GM21825 (cell line): Measurements from ENCODE around the gene TNNT3.
"Not testable (repeated sequence)": the region's sequence is repeated elsewhere in the genome, so short reads cannot be mapped to it uniquely, and the experiment has no call there.

ENCODE experiments used
- ATAC-seq: cut with Tn5 transposase; IDR thresholded peaks from one replicate; pipeline ENCODE4 v1.9.1; 2021; ENCODE audit warnings: mild to moderate bottlenecking, moderate library complexity; ENCODE audit not compliant: unreplicated experiment

TNNT3 gene

DNA sequence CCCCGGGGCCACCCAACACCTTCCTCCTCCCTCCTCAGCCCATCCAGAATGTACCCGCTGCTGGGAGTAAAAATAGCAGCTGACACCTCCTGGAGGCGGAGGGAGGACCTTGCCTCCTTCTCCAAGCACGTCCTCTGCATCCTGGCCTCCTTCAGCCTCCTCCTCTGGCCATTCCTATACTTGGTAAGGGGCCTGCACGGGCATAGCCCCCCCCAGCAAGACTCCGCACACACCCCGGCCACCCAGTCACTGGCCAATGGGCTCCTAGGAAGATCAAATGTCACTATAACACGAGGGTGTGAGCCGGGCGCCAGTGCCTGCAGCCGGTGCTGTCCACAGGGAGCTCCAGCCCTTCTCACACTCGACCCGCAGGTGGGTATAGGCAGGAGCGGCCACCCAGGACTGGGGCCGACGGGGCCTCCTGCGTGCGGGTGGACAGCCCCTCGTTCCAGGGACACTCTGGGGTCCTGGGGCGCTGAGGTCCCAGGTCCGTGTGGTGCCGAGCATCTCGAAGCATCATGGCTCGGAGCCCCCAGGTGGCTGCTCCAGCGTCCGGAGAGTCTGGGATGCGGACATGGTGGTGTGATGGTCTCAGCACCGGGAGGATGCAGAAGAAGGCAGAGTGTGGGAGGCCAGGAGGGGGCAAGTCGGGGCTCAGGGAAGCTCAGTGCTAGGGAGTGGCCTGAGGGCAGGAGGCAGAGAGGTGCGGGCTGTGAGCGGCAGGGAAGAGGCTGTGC, at the start of gene TNNT3:
Gene TNNT3, plus strand, starts transcription at position 313 of the 737 bp plus-strand sequence. CDS start 3,172 bp downstream, outside the sequence.
- no peak for ATAC-seq

- no peak for ATAC-seq
Measured at GRCh38 chr11:1870326-1870696, 49.2 kb upstream of the TNNT3 start.

- ATAC-seq, result no peak
Measured at GRCh38 chr11:1870721-1871466, 48.6 kb upstream of the TNNT3 start.

DNA sequence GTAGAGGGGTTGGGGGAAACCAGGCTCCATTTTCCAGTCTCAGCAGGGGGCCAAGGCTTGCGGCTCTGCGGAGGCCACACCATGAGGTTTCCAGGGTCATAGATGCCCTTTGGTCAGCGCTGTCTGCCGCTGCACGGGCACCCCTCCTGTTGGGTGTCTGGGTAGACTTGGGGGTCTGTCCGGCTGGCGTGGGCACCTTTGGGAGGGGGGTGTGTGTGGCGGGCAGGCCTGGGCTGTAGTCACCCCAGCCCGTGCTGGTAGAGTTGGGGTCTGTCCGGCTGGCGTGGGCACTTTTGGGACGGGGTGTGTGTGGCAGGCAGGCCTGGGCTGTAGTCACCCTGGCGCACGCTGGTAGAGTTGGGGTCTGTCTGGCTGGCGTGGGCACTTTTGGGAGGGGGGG, 48.0 kb upstream of the TNNT3 start:
- ATAC-seq, result no peak

DNA sequence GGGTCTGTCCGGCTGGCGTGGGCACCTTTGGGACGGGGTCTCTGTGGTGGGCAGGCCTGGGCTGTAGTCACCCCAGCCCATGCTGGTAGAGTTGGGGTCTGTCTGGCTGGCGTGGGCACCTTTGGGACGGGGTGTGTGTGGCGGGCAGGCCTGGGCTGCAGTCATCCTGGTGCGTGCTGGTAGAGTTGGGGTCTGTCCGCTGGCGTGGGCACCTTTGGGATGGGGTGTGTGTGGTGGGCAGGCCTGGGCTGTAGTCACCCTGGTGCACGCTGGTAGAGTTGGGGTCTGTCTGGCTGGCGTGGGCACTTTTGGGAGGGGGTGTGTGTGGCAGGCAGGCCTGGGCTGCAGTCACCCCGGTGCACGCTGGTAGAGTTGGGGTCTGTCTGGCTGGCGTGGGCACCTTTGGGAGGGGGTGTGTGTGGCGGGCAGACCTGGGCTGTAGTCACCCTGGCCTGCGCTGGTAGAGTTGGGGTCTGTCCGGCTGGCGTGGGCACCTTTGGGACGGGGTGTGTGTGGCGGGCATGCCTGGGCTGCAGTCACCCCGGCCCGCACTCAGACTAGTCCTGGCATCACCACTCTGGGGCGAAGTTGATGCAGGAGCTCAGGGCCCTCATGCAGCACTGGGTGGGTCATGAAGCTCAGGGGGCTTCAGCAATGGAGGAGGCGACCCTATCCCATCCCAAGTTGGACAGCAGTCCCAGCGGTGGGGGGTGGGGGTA, 47.1 kb upstream of the TNNT3 start:
- no peak for ATAC-seq

- ATAC-seq, result no peak
Measured at GRCh38 chr11:1873048-1873812, 46.3 kb upstream of the TNNT3 start.

DNA sequence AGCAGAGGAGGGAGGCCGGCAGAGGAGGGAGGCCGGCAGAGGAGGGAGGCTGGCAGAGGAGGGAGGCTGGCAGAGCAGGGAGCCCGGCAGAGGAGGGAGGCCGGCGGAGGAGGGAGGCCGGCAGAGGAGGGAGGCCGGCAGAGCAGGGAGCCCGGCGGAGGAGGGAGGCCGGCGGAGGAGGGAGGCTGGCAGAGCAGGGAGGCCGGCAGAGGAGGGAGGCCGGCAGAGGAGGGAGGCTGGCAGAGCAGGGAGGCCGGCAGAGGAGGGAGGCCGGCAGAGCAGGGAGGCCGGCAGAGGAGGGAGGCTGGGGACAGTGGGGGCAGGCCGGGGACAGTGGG, 45.7 kb upstream of the TNNT3 start:
- ATAC-seq, result not testable (repeated sequence)

DNA sequence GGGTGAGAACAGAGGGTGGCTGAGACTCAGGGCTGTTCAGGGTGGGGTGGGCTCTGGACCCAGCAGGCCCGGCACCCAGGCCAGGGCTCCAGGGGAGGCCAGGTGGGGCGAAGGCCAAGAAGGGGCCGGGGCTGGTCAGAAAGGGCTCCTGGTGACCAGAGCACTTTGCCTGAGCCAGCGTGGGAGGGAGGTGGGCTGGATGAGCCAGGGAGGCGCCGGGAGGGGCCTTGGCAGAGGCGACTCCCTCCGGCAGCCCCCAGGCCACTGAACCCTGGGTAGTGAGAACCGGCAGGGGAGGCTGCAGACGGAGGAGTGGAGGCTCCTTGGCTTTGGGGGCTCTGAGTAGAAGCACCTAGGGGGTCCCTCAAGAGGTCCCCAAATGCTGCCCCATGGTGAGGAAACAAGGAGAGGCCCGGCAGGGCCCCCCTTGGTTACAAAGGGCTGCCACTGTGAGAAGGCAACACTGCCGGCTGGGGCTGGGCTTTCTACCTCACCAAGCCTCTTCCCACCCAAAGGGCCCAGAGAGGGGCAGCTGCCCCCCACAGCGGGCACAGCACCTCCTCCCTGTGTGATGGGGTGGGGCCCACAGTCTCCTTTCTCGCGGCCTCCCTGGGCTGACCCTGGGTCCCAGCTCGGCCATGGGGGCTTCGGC, 44.9 kb upstream of the TNNT3 start:
- not testable (repeated sequence) for ATAC-seq

- ATAC-seq, result no peak
Measured at GRCh38 chr11:1875093-1875850, 44.2 kb upstream of the TNNT3 start.

DNA sequence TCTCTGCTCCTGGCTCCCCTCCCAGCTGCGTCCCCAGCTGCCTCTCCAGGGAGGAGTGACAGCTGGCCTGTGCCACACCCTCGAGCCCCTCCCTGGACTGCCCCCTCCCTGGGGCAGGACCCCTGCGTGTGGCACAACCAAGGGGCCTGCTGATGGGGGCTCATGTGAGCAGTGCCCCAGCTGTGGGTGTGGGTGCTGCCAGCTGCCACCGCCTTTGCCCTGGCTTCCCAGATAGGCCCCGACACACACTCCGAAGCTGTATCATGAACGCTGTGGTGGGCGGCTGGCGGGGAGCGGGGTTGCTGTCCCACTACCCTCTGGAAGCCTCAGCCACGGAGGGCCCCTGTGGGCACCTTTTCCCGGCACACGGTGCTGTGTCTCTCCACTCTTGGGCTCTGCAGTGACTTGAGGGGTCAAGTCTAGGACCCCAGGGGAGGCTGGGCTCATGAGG, 43.6 kb upstream of the TNNT3 start:
- ATAC-seq, result not testable (repeated sequence)

- ATAC-seq, result no peak
Measured at GRCh38 chr11:1876361-1877063, 43.0 kb upstream of the TNNT3 start.

DNA sequence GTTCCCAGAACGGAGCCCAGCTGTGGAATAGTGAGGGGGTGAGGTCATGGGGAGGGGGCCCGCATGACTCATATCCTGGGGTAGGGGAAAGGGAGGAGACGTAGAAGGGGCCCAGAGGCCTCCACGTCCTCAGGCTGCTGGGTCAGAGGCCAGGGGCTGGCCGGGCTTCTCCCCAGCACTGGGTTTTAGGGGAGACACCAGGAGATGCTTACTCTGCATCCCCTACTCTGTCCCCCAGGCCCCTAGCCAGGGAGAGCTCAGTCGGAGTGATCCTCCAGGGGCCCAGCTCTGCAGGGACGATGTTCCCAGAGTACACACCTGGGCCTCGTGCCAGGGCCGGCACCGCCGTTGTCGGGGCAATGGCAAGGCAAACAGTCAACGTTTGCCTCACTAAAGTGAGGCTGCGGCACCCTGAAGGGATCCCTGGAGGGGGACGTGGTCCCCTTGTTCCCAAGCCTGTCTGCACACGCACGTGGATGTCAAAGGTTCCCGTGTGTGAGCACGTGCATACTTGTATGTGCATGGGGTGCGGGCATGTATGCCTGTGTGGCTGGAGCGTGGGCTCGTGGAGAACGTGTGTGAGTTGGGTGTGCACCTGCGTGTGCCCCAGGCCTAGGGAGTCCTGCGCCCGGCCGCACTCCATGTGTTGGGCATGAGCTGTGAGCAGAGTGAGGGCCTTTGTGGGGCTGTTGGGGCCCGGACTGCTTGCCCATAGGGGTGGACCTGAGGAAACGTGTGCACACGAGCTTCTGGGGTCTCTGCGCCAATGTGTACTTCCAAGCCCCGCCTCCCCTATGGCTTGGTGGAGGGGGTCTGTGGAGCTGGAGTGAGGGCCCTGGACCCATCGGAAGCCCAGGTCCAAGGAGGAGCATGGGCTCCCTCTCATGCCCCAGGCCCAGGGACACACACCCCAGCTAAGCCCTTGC, 42.0 kb upstream of the TNNT3 start:
- ATAC-seq, result no peak

DNA sequence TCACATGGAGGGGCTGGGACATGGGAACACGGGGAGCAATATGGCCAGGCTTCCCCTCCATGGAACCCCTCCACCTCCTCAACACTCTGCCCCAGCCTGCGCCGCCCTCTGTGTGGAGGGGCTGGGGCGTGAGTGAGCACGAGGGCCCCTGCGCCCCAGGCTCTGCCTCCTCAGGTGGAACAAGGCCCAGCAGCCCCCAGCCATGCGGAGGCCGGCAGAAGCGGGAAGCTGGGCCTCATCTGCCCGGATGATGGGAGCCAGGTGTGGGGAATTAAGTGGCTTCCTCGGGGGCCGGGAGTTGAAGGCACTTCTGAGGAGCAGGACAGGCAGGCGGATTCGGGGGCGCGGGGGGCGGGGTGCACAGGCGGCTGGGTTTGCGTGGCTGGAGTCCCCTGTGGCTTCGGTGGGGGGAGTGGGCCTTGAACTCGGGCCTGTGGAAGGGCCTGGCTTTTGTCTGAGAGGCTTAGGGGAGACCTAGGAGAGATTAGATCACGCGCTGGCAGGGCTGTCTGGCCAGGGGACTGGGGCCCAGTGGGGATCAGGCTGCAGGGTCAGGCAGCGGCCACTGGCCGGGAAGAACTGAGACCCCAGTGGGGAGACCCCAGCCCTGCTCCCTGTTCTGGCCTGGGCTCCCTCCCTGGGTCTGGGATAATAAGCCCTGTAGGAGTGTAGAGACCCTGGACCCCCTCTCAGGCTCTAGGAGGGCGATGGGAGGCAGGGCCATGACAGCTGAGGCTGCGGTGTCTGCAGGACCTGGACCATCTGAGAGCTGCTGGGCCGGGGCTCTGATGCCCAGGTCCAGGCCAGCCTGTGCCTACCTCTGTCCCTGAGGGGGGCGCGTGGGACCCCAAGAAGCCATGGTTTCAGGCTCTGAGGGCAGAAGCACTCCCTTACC, 41.1 kb upstream of the TNNT3 start:
- no peak for ATAC-seq

- no peak for ATAC-seq
Measured at GRCh38 chr11:1879342-1879940, 40.1 kb upstream of the TNNT3 start.

DNA sequence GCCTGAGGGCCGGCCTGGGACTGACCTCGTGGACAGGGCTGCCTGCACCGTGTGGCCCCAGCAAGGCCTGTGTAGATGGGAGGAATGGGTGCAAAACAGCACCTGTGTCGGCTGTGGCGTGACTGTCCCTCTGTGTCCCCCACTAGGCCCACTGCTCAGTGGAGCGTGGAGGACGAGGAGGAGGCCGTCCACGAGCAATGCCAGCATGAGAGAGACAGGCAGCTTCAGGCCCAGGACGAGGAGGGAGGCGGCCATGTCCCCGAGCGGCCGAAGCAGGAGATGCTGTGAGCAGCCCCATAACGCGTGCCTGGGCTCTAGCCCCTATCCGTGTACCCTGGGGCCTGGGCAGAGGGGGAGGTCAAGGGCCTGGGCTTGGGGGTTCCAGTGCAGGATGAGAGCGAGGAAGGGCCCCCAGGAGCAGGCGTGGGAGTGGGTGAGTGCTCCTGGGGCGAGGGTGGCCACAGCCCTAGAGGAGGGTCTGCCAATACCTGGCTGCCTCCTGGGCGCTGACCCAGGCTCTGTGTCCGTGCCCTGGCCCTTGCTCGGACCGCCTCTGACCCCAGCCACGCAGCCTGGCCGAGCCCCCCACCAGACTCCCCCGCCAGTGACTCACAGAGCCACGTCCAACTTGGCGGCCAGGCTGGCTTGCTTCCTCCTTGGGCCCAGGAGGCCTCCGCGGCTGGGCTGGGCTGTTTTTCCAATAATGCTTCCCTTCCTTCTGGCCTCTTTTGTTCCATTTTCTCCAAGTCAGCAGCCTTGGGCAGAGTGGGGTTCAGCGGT, 39.4 kb upstream of the TNNT3 start:
- no peak for ATAC-seq
